Spleen (tissue), 11 donors: ENCODE results near the gene RAPGEF4. TPM values are rescaled to one million over a fixed set of nuclear protein-coding genes. Genes with fewer than 3 reads are reported as not detected.

ENCODE experiments used
- DNase-seq: peaks from one replicate; pipeline ENCODE4 v3.0.0-alpha.2; 2020
- H3K27ac ChIP-seq, 8 donors: fragments of 200-600 bp; sonication (generic) in 7 of 8; 1 replicate in 4 of 8; 2 replicates in 4 of 8; pipeline versions ENCODE4 v1.5.0 to v1.8.0; 2016 to 2021; ENCODE audit warnings: inconsistent platforms in 4 of 8, mild to moderate bottlenecking in 4 of 8, moderate library complexity in 1 of 8
- H3K27me3 ChIP-seq, 7 donors: fragments of 200-600 bp; sonication (generic) in 6 of 7; replicated peaks in 1 of 7; 1 replicate in 4 of 7; 2 replicates in 3 of 7; pipeline versions ENCODE4 v1.5.0 to v1.8.0; 2016 to 2021; ENCODE audit warnings: inconsistent platforms in 3 of 7, mild to moderate bottlenecking in 1 of 7
- H3K36me3 ChIP-seq, 6 donors: fragments of 200-600 bp; sonication (generic) in 5 of 6; 1 replicate in 4 of 6; 2 replicates in 2 of 6; pipeline versions ENCODE4 v1.5.0 to v1.8.0; 2016 to 2021; ENCODE audit warnings: inconsistent platforms in 2 of 6
- H3K4me1 ChIP-seq, 6 donors: fragments of 200-600 bp; sonication (generic) in 5 of 6; 1 replicate in 3 of 6; 2 replicates in 3 of 6; pipeline versions ENCODE4 v1.5.0 to v1.8.0; 2016 to 2021; ENCODE audit warnings: inconsistent platforms in 3 of 6
- H3K4me3 ChIP-seq, 8 donors: fragments of 200-600 bp; sonication (generic) in 7 of 8; 1 replicate in 4 of 8; 2 replicates in 4 of 8; pipeline versions ENCODE4 v1.5.0 to v1.8.0; 2016 to 2021; ENCODE audit warnings: inconsistent platforms in 4 of 8, mild to moderate bottlenecking in 4 of 8, moderate library complexity in 2 of 8
- H3K9me3 ChIP-seq, 8 donors: fragments of 200-600 bp; sonication (generic) in 7 of 8; 1 replicate in 4 of 8; 2 replicates in 4 of 8; pipeline versions ENCODE4 v1.5.0 to v1.8.0; 2016 to 2021; ENCODE audit warnings: inconsistent platforms in 4 of 8
- CTCF ChIP-seq, 11 experiments: fragments of 200-600 bp in 7 of 11; fragments of 450-650 bp in 4 of 11; sonication (generic) in 4 of 11; IDR thresholded peaks in 8 of 11; conservative IDR thresholded peaks in 3 of 11; 1 replicate in 7 of 11; 2 replicates in 4 of 11; pipeline versions ENCODE4 v1.4.0 to v1.8.0; 2016 to 2021; ENCODE audit warnings: antibody characterized with exemption in 11 of 11, inconsistent platforms in 4 of 11, mild to moderate bottlenecking in 1 of 11
- POLR2A ChIP-seq, 3 donors: fragments of 450-650 bp; IDR thresholded peaks; one replicate each; pipeline ENCODE4 v1.5.1; 2017; ENCODE audit warnings: antibody characterized with exemption in 3 of 3, mild to moderate bottlenecking in 1 of 3
- POLR2AphosphoS5 ChIP-seq, 3 donors: sonication (generic); formaldehyde crosslinking; IDR thresholded peaks; one replicate each; pipeline ENCODE4 v1.5.1; 2017; ENCODE audit warnings: antibody characterized with exemption in 3 of 3
- WGBS, 5 donors: extraction: QIAGEN DNeasy Blood & Tissue Kit in 3 of 5; methylation state at CpG; one replicate each; pipeline versions ENCODE4 v1.1.5 to v1.1.7; 2013 to 2018; 5-methylcytosine and 5-hydroxymethylcytosine counted together
- intact Hi-C: fragments of 100-400 bp; cut with DNase I; formaldehyde crosslinking; loops from one replicate; pipeline ENCODE4 v1.15.0; 2023; ENCODE audit warnings: low total_unique reads
- polyA plus RNA-seq, 3 donors: library from polyadenylated mRNA; stranded (reverse); fragments of 200-250 nt; gene quantifications; one replicate each; pipeline ENCODE4 v1.2.1, GENCODE V29; 2013
- total RNA-seq, 7 donors: library from RNA; depleted of rRNA in 3 of 7; stranded (reverse); fragments of >200 nt in 3 of 7; fragmentation: NEBNext Ultra II Directional in 4 of 7; extraction: Animal tissue kit (Norgen Biotek cat#: 25700) in 4 of 7; gene quantifications; one replicate each; pipeline versions ENCODE4 v1.1.0 to v1.2.1, GENCODE V29; 2016 to 2021
- donor health status: healthy with polysubstance abuse.
- donor health status: DM: no; HTN: no; CAD: no; lungs with moderate emphysema.
- donor health status: DM: no; HTN: no; CAD: no.
- donor health status: Bipolar disorder and iron deficiency.
- donor health status: healthy.
- donor health status: DM: no; HTN: no; CAD: no.
- donor health status: DM: yes; HTN: yes; CAD: no.

RAPGEF4 gene
- total and polyA plus RNA-seq, 10 donors = 0.52 to 11.0 (median 1.9) TPM

GRCh38 chr2:172998547-172999272 is 263.1 kb downstream of the RAPGEF4 start:
- Histone ChIP-seq H3K9me3 (no peaks in the 10 kb centered on the region), H3K36me3 (no peaks in the 10 kb centered on the region), H3K4me1 (peaks cover 0 to 10% (median 0%) of the 10 kb centered on the region in 6 donors), H3K27ac (no peak overlapping the region), H3K27me3 (peaks cover 0 to 4% (median 0%) of the 10 kb centered on the region in 7 donors), H3K4me3 (no peak overlapping the region)
- WGBS, 5 donors = 72 to 90% (median 78%) methylated on average over 2 of the region's 2 CpGs
- TF ChIP-seq POLR2AphosphoS5 (IDR thresholded peaks at IDR 0.05) (no peak), POLR2A (IDR thresholded peaks at IDR 0.05) (no peak), CTCF (IDR thresholded peaks at IDR 0.05 in 8 of 11, conservative IDR thresholded peaks at IDR 0.05 in 3 of 11) (no peak)
- intact Hi-C loops = no loop called here
- no peak for DNase-seq

DNA sequence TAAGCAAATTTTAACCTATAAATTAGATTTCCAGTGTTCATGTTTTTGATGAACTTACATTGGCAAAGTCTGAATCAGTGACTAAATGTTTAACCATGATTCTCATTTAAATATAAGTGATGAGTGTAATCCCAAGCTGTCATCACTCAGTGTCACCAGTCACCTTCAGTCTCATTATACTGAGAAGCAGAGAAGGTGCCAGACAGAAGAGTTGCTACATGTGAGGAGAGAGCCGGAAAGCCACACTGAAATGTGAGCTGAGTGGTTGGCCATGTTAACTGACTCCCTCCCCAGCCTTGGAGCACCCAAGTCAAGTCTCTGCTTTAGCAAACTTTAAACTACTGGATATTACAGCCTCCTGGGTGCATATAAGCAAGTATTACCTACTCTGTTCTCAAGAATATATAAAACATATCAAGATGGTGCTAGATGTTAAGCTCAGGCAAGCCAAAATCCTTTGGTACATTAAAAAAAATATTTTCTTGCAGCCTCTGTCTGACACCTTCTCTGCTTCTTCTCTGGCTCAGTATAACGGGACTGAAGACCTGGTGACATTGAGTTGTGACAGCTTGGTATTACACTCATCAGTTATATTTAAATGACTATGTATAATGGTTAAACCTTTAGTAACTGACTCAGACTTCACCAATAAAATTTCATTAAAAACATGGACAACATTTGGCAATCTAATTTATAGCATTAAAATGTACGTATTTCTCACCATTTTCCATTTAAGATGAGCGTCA is 264.2 kb downstream of the RAPGEF4 start:
- H3K27ac ChIP-seq = no peak overlapping the region
- TF ChIP-seq CTCF (IDR thresholded peaks at IDR 0.05 in 8 of 11, conservative IDR thresholded peaks at IDR 0.05 in 3 of 11) (no peak), POLR2AphosphoS5 (IDR thresholded peaks at IDR 0.05) (no peak), POLR2A (IDR thresholded peaks at IDR 0.05) (no peak)
- no peaks in the 10 kb centered on the region for H3K36me3 ChIP-seq
- 90 to 95% (median 91%) methylated on average over 4 of the region's 4 CpGs for WGBS, 5 donors
- intact Hi-C loops = no loop called here
- no peak overlapping the region for H3K4me3 ChIP-seq
- peaks cover 0 to 10% (median 0%) of the 10 kb centered on the region in 6 donors for H3K4me1 ChIP-seq
- H3K9me3 ChIP-seq = no peaks in the 10 kb centered on the region
- peaks cover 0 to 4% (median 0%) of the 10 kb centered on the region in 7 donors for H3K27me3 ChIP-seq
- no peak for DNase-seq

DNA sequence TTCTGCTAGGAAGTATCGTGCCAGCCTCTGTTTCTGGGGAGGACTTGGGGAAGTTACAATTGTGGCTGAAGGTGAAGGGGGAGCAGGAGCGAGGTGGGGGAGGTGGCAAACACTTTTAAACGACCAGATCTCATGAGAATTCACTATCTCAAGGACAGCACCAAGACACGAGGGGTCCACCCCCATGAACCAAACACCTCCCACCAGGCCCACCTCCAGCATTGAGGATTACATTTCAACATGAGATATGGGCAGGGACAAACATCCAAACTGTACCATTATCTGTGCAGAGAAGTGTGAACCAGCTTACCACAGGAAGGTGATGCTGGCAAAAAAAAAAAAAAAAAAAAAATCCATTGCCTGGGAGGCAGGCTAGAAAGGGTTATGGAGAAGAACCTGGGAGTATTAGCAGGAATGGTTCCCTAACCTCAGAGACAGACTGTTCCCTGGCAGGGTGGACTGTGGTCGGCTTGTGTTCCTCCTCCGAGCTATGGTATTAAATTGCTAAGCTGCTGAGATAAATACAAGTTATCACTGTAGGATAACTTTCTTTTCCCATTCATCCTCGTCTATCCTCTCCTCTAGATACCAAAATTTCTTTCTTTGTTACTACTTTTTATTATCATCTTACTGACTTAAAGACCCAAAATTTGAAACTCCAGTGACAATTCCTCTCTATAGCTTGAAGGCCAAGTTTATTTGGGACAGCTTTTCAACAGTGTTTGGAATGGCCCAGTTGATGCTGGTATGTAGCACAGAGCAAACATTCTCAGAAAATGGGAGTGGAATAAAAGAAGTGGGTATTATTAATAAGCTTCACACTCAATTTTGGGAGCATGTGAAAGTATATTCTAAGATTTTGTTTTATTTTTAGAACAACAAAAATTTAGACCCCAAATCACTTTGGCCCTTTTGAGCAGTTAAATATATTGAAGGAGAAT is 266.3 kb downstream of the RAPGEF4 start:
- H3K4me1 ChIP-seq = no peaks in the 10 kb centered on the region
- no peak for DNase-seq
- no peak overlapping the region for H3K4me3 ChIP-seq
- no peaks in the 10 kb centered on the region for H3K36me3 ChIP-seq
- H3K27me3 ChIP-seq = peaks cover 0 to 4% (median 0%) of the 10 kb centered on the region in 7 donors
- H3K9me3 ChIP-seq = no peaks in the 10 kb centered on the region
- no peak overlapping the region for H3K27ac ChIP-seq
- TF ChIP-seq POLR2AphosphoS5 (IDR thresholded peaks at IDR 0.05) (no peak), CTCF (IDR thresholded peaks at IDR 0.05 in 8 of 11, conservative IDR thresholded peaks at IDR 0.05 in 3 of 11) (no peak), POLR2A (IDR thresholded peaks at IDR 0.05) (no peak)
- intact Hi-C loops = no loop called here
- 73 to 83% (median 77%) methylated on average over 7 of the region's 7 CpGs for WGBS, 5 donors
